GM19372 (cell line): ENCODE data around the gene PCBP3.
"Not testable (repeated sequence)": the region's sequence is repeated elsewhere in the genome, so short reads cannot be mapped to it uniquely, and the experiment has no call there.

Source experiments
- ATAC-seq: cut with Tn5 transposase; IDR thresholded peaks from one replicate; pipeline ENCODE4 v1.9.1; 2021; ENCODE audit warnings: mild to moderate bottlenecking, low read depth, moderate library complexity; ENCODE audit not compliant: unreplicated experiment

The PCBP3 gene

DNA sequence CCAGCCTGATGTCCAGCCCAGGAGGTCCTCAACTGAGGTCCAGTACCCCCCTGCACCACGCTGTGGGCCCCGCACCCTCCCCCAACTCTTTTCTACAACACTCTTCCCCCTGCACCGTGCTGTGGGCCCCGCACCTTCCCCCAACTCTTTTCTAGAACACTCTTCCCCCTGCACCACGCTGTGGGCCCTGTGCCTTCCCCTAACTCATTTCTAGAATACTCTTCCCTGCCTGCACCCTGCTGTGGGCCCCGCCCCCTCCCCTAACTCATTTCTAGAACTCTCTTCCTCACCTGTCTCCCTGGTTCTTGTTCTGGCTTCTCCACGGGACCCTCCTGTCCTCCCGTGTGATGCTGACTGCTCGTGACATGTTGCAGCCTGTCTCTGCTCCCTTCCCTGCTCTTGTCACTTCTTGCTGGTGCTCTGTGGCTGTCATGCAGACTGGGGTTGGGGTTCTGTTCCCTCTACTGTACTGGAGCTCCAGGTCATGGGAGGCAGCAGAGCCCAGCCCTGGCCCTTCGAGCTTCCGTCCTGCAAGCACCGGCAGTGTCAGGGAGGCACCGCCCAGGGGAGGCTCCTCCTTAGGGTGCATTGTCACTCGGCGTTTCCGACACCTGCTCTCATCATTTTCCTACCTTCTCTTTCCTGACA is 177.9 kb downstream of the PCBP3 start:
- no peak for ATAC-seq

DNA sequence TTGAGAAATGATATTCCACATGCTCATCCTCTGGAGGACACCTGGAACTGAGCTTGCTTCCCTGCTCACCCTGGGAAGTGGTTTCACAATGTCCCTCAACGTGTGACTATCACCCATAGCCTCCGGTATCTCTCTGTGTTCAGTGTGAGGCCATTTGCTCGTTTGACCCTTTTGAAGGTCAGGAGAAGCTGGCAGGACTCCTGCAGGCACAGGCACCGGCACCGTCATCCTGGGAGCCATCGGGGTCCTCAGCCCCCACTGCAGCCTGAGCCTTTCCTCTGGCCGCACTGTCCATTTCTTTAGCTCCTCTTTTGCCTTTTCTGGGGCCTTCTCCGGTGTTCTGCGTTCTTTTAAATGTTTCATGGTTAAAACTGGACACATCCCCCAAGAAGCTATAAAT is 178.5 kb downstream of the PCBP3 start:
- ATAC-seq: no peak

DNA sequence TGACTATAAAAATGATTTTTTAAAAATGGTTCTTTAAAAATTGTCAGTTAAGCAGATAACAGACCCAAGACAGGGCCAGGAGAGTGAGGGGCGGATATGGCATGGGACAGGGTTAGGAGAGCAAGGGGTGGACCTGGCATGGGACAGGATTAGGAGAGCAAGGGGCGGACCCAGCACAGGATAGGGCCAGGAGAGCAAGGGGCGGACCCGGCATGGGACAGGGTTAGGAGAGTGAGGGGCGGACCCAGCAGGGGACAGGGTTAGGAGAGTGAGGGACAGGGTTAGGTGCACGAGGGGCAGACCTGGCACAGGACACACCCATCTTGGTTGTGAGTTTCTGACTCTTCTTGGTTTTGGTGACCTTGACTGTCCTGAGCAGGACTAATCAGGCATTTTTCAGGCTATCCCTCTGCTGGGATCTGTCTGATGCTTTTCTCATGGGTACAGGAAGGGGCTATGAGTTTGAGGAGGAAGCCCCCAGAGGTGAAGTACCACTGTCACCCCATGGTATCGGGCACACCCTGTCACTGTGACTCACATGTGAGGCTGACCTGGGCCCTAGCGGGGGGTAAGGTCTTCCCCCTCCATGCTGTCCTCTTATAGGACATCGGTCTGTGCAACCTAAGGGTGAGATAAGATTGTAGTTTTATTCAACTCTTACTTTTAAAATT is 179.0 kb downstream of the PCBP3 start:
- ATAC-seq: no peak

DNA sequence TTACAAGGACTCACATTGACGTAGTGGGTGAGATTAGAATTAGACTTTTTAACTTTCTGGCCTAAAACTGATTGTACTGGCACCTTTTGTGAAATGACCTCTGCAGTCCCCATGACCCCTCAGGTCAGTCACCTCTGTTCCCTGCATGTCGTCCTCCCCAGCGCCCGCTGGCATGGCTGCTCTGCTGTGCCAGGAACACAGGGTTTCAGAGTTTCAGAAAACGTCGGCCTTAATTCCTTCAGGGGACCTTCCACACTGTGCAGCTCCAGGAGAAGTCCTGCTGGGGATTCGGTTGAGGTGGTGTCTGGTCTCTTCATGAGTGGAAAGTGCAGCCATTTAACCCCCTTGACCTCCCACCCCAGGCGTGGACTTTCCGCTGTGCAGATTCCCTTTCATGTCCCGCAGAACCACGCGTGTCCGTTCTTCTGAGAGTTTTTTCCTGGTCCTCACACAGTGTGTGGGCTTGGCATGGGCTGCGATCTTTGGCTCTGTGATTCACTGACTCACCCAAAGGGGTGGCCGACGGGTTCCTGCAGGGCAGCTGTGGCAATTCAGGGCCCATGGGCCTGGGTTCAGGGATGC is 179.7 kb downstream of the PCBP3 start:
- ATAC-seq: no peak

DNA sequence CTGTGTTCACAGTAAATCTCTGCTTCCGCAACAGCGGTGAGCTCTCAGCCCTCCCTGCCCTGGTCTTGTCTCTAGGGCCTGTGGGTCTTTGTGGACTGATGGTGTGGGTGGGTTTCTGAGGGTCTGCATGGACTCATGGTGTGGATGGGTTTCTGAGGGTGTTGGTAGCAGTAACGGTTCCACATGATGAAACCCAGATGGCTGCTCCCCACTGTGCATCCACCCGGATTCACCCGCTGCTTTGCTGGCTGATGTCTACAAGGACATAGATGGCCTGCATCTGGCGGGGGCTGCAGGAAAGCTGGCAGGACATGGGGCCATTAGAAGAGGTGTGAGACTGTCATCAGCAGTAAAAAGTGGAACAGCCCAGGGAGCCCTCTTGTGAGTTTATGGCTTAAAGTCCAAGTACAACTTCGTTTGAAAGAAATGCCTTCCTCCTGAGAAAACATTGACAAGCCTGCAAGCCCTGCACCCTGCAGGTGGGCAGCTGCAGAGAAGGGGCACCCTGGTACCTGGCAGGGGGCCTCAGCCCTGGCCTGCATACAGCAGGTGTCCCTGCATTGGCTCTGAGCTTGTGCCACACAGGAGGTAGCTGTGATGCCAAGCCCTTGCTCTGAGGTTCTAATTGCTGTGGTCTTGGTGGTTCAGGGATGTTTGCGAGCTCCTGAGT is 181.2 kb downstream of the PCBP3 start:
- no peak for ATAC-seq

DNA sequence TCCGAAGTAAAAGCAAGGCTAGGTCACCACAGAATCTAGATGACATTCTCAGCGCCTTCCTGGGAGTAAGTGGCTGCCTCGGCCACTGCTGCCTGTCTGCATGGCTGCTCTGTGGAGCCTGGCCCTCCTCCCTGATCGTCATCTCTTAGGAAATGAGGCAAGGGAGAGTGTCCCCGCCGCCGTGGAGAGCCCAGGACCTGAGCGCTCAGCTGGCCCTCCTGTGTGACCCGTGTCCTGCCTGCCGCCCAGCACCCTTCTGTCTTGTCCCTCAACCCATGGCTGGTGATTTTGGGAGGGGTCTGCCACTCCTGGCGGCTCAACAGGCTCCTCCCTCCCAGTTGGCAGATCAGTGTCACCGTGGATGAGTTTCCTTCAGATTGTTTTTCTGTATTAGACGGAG is 181.7 kb downstream of the PCBP3 start:
- ATAC-seq: no peak

DNA sequence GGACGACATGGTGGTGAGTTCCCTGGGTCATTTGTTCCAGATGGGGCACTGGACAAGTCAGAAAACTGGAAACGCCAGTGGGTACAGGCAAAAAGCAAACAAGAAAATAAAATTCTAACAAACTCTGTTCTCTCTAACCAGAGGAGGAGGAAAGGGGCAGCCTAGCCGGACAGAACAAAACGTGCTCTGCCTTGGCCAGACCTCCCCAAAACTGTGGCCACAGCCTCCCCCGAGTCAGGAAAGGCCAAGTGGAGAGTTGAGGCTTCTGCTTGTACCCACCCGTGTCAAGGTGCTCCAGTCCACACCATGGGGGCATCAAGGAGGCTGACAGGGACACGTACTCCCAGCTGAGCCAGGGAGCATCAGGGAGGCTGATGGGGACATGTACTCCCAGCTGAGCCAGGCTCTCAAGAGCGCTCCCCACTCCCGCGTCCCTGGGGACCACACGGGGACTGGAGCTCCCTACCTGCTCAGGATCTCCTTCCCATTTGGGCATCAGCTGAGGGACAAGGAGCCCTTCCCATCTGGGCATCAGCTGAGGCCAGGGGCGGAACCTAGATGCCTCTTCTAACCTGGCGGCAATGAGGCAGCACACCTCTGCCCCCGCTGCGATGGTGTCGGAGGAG is 183.3 kb downstream of the PCBP3 start:
- ATAC-seq: no peak

DNA sequence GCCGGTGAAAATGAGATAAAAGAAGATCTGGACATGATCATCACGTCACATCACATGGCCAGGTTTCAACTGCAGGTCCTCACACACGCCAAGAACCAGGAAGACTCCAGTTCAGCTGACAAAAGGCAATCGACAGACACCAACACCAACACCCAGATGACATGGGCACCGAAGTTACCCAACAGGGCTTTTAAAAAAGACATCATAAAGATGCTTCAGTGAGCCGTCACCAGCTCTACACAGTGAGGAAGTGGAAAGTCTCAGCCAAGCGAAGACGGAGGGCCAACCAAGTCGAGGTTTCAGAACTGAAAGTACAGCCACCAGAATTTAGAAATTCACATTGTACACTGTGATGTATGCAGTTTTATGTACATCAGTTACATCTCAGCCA is 183.8 kb downstream of the PCBP3 start:
- ATAC-seq: no peak

DNA sequence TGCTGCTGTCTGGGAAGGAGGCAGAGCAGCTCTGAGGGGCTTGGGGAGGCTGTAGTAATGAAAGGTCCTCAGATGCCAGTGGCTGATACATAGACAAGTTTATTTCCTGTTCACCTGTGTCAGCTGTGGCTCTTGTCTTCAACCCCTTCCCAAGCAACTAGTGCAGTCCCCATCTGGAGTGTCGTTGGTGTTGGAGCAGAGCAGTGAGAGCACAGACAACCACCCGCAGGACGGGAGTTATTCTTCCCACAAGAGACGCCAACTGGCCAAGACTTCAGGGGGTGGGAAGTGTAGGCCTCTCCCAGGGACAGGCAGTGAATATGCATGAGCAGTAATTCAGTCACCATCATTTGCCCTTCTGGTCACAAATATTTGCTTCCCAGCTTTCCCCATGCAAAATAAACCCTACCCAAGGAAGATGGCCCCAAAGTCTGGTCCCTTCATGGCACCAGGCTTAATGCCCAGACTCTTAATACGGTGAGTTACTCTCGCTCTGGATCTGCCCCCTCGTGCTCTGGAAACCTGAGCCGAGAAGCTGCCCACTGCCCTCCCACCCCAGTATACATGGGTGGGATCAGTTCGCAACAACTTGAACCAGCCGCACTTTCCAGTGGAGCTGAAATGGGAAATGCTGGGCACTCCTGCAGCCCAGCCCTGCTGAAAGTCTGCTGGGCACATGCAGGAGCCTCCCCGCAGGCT is 184.5 kb downstream of the PCBP3 start:
- ATAC-seq: no peak

DNA sequence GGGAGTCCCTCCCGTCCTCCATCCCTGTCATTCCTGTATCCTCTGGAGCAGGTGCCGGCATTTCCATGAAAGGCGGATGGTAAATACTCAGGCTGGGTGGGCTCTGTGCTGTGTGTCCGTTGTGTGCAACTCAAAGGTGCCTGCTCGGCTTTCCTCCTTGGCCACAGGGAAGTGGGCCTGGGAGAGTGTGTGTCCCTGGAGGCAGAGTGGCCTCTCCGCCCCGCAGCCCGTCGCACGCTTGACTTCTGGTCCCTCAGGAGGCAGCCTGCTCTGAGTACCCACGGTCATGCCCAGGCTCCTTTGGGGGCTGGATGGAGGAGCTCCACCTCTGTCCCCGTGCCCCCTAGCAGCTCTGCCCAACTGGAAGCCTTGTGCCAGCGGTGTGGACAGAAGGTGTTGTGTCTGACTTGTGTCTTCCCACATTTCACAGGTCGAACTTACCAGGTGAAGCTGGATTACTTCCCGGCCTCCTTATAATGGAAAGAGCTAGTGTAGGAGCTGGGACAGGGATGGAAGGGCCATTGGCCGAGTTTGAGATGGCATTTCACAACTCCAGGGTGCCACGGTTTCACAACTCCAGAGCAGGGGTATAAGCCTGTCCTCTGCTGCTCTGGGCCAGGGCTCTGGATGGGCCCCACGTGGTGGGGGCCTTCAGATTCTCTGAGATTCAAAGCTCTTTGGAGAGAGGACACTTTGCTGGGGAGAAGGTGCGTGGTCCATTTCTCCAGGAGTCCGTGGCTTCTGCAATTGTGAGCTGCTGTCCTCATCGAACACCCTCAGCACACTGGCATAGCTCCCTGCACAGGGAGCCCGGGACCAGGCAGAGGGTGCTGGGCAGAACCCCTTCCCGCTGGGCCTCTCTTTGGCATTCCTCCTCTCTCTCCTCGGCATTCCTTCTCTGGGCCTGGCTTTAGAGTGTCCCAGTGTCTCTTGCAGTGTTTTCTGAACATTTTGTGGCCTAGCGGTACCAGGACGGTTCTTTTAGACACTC is 185.3 kb downstream of the PCBP3 start:
- no peak for ATAC-seq

DNA sequence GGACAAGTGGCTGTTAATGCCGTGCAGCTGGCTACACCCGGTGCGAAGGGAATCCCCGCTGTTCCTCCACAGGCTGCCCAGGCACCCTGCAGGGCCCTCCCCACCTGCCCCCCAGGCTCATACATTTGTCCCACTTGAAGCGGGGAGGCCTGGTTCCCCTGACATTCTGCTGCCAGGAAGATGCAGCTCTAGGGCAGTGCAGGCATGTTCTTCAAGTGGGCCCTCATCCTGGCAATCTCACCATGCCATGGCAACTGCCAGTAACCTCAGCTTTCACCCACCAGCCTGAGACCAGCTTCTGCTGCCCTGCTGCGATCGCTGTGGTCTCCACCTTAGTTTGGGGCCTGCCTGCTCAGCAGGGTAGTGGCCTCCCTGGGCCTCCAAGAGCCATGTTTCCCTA is 186.1 kb downstream of the PCBP3 start:
- ATAC-seq: no peak

DNA sequence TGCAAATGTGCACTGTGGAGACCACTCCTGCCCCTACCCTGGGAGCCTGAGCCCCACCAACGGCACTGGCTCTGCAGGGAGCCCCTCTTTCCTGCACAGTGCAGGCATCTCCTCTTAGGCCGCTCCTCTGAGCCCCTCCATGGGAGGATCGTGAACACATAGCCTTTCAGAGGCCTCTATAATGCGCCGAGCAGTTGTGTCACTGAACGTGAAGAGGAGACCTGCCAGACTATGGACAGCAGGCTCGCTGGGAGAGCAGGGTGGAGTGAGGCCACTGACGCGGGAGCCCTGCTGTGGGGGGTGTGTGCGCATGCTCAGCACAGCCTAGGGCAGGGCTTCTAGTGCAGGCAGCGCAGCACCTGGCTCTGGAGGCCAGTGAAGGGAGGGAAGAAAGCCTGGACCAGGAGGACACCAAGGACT is 186.7 kb downstream of the PCBP3 start:
- no peak for ATAC-seq

DNA sequence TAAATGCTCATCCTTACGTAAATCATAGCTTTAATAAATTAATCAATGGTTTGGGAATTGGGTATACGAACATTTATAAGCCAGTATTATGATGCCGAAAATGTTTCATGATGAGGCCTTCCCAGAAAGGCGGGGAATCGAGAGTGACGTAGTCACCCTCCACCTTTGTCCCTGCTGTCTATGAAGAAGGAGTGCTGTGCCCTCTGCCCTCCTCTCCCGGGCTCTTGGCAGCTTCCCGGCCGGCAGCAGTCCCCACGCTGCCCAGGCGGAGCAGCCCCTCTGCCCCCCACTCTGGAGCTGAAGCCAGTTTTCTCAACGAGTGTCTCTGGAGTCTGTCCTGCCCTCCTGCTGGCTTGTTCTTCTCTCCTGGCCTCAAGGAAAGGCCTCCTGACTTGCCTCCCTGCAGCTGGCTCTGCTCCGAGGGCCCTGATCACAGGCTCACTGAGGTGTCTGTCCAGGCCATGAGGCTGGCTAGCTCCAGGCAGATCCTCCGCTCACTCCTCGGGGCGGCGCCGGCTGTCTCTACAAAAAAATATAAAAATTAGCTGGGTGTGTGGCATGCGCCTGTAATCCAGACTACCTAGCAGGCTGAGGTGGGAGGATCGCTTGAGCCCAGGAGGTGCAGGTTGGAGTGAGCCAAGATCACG is 187.3 kb downstream of the PCBP3 start:
- no peak for ATAC-seq

DNA sequence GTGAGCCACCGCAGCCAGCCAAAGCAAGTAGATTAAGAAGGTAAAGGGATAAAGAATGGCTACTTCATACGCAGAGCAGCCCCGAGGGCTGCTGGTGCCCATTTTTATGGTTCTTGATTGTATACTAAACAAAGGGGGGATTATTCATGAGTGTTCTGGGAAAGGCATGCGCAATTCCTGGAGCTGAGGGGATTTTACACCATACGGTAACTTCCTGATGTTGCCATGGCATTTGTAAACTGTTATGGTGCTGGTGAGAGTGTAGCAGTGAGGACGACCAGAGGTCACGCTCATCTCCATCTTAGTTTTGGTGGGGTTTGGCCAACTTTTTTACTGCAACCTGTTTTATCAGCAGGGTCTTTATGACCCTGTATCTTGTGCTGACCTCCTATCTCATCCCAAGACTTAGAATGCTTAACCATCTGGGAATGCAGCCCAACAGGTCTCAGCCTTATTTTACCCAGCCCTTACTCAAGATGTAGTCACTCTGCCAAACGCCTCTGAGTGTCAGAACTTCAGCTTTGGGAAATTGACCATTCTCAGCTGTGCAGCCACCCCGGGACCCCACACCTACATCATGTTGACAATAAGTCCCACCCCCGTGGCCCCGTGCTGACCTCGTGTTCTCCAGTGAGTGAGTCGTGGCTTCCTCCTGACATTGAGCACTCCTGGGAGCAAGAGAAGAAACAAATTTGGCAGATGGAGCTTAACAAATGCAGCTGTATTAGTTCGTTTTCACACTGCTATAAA is 188.6 kb downstream of the PCBP3 start:
- no peak for ATAC-seq

DNA sequence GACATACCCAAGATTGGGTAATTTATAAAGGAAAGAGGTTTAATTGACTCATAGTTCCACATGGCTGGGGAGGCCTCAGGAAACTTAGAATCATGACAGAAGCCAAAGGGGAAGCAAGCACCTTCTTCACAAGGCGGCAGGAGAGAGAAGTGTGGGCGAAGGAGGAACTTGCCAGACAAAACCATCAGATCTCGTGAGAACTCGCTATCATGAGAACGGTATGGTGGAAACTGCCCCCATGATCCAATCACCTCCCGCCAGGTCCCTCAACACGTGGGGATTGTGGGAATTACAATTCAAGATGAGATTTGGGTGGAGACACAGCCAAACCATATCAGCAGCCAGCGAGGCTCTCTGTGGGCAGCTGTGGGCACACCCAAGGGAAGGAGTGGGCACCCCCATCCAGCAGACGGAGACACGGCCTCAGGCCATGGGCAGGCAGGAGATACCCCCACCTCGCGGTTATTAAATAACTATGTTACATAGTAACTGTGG is 189.3 kb downstream of the PCBP3 start:
- ATAC-seq: not testable (repeated sequence)

DNA sequence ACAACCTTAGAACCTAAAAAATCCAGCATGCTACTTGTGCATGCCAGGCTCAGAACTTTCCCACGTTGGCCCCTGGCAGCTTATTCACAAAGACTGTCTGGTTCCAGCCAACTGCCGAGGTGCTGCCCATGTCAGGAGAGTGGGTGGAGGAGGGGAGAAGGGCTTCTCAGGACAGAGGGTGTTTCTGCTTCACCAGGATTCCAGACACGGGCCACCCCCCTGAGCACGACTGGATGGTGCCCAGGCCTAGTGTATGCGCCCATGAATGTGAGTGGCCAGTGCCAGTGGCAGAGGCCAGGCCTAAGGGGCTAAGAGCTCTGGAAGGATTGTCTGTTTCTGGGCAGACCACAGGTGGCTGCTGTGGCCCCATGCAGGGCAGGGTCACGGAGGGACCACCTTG is 189.9 kb downstream of the PCBP3 start:
- no peak for ATAC-seq

DNA sequence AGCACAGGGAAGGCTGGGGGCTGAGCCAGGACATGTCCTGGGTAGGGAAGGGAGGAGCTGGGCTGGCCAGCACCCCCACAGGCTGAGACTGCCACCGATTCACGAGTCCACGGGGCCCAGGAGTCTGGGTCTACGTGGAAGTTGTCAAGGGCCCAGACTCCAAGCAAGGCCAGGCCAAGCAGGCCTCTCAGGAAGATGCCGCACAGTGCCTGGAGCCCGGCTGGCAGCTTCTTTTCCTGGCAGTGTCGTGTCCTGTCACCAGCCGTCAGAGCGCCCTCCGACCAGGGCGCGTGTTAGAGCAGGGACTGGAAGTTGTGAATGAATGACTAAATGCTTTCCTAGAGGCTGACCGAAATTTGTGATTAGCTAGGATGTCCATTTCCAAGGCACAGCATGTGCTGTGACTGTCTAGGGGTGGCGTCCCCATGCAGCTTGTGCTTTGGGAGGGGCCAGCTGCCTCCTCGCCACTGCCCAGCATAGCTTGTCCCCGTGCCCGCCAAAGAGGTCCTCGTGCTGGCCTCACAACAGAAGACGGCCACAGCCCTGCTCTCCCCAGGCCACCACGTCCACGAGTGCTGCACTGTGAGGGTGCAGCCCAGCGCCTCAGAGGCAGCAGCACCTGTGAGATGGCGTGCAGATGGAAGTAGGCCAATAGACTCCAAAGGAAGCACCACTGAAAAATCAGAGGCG is 190.6 kb downstream of the PCBP3 start:
- ATAC-seq: no peak
